HG03175 (cell line): ENCODE data around the gene DIP2C.
"Not testable (repeated sequence)": the region's sequence is repeated elsewhere in the genome, so short reads cannot be mapped to it uniquely, and the experiment has no call there.

Experiments used
- ATAC-seq: cut with Tn5 transposase; IDR thresholded peaks from one replicate; pipeline ENCODE4 v1.9.1; 2021; ENCODE audit warnings: mild to moderate bottlenecking, moderate library complexity; ENCODE audit not compliant: unreplicated experiment

The DIP2C gene

GRCh38 chr10:697097-697875, 7.8 kb upstream of the DIP2C start:
- no peak for ATAC-seq

GRCh38 chr10:695396-695795, 5.9 kb upstream of the DIP2C start:
- no peak for ATAC-seq

- ATAC-seq = no peak
Observed at GRCh38 chr10:693506-693905, 4.0 kb upstream of the DIP2C start.

- ATAC-seq = no peak
Observed at GRCh38 chr10:692682-693351, 3.3 kb upstream of the DIP2C start.

GRCh38 chr10:691216-691615, 1.7 kb upstream of the DIP2C start:
- ATAC-seq = no peak

- ATAC-seq = no peak
Observed at GRCh38 chr10:690372-691161, 1.1 kb upstream of the DIP2C start.

GRCh38 chr10:689121-689451, 382 bp downstream of the DIP2C start:
- ATAC-seq = no peak

GRCh38 chr10:688312-689120, 952 bp downstream of the DIP2C start:
- ATAC-seq = no peak

- ATAC-seq = no peak
Observed at GRCh38 chr10:687583-688311, 1.7 kb downstream of the DIP2C start.

- ATAC-seq = no peak
Observed at GRCh38 chr10:686155-686931, 3.1 kb downstream of the DIP2C start.

- no peak for ATAC-seq
Observed at GRCh38 chr10:685613-686012, 3.9 kb downstream of the DIP2C start.

- no peak for ATAC-seq
Observed at GRCh38 chr10:683448-684071, 5.9 kb downstream of the DIP2C start.

GRCh38 chr10:682931-683447, 6.5 kb downstream of the DIP2C start:
- ATAC-seq = no peak

GRCh38 chr10:681670-682318, 7.7 kb downstream of the DIP2C start:
- ATAC-seq = no peak

- ATAC-seq = no peak
Observed at GRCh38 chr10:680745-681144, 8.7 kb downstream of the DIP2C start.

- no peak for ATAC-seq
Observed at GRCh38 chr10:680146-680545, 9.3 kb downstream of the DIP2C start.

- no peak for ATAC-seq
Observed at GRCh38 chr10:679556-679955, 9.9 kb downstream of the DIP2C start.

GRCh38 chr10:678662-679005, 10.8 kb downstream of the DIP2C start:
- ATAC-seq = not testable (repeated sequence)
